ENCODE data around the gene METTL21C.

The METTL21C gene

GRCh38 chr13:102667023-102667422, 27.8 kb downstream of the METTL21C start:
- ATAC-seq = no peak
- no peak for DNase-seq

GRCh38 chr13:102659168-102659713, 35.6 kb downstream of the METTL21C start:
- DNase-seq (no peak), ATAC-seq (no peak)

- no peak for ATAC-seq
Observed at GRCh38 chr13:102658660-102659059, 36.2 kb downstream of the METTL21C start.

GRCh38 chr13:102657630-102658029, 37.2 kb downstream of the METTL21C start:
- ATAC-seq = no peak
- DNase-seq = no peak

More at GRCh38 chr13:102658660-102659059, 36.2 kb downstream of the METTL21C start:
- no peak for DNase-seq

- no peak for ATAC-seq
- no peak for DNase-seq
Observed at GRCh38 chr13:102654756-102655155, 40.1 kb downstream of the METTL21C start.

- ATAC-seq = no peak
Observed at GRCh38 chr13:102651892-102652291, 43.0 kb downstream of the METTL21C start.

GRCh38 chr13:102651392-102651791, 43.5 kb downstream of the METTL21C start:
- DNase-seq (no peak), ATAC-seq (no peak)

More at GRCh38 chr13:102651892-102652291, 43.0 kb downstream of the METTL21C start:
- DNase-seq = no peak

GRCh38 chr13:102650444-102650843, 44.4 kb downstream of the METTL21C start:
- no peak for DNase-seq
- no peak for ATAC-seq

- DNase-seq = no peak
- ATAC-seq = no peak
Observed at GRCh38 chr13:102648046-102648445, 46.8 kb downstream of the METTL21C start.

- no peak for DNase-seq
- ATAC-seq = no peak
Observed at GRCh38 chr13:102645701-102646100, 49.1 kb downstream of the METTL21C start.

GRCh38 chr13:102643656-102644055, 51.2 kb downstream of the METTL21C start:
- ATAC-seq (no peak), DNase-seq (no peak)

GRCh38 chr13:102642475-102642874, 52.4 kb downstream of the METTL21C start:
- DNase-seq (no peak), ATAC-seq (no peak)

GRCh38 chr13:102642029-102642428, 52.8 kb downstream of the METTL21C start:
- ATAC-seq (no peak), DNase-seq (no peak)

- no peak for DNase-seq
- ATAC-seq = no peak
Observed at GRCh38 chr13:102638741-102639140, 56.1 kb downstream of the METTL21C start.
